CD14-positive monocyte (primary cell): ENCODE results near the gene GTF3C1. TPM values are rescaled to one million over a fixed set of nuclear protein-coding genes. Genes with fewer than 3 reads are reported as not detected.

Source experiments
- DNase-seq, 3 donors: peaks; one replicate each; pipeline ENCODE4 v3.0.0-alpha.2; 2011 to 2022
- H2AFZ ChIP-seq: 2 replicates; pipeline ENCODE4 v1.6.0; 2012; ENCODE audit warnings: mild to moderate bottlenecking, low read depth, low read length, inconsistent platforms; ENCODE audit not compliant: insufficient read depth, poor library complexity, severe bottlenecking
- H3K27ac ChIP-seq, 2 donors: 1 replicate in 1 of 2; 2 replicates in 1 of 2; pipeline ENCODE4 v1.5.1; 2012 to 2013; ENCODE audit warnings: low read length in 2 of 2, control low read depth in 1 of 2, inconsistent platforms in 1 of 2, low read depth in 1 of 2, mild to moderate bottlenecking in 1 of 2
- H3K27me3 ChIP-seq, 2 donors: one replicate each; pipeline versions ENCODE4 v1.6.0 to v1.6.1; 2011 to 2013; ENCODE audit warnings: low read length in 2 of 2; ENCODE audit not compliant: control insufficient read depth in 2 of 2, insufficient read depth in 2 of 2
- H3K36me3 ChIP-seq, 2 donors: replicated peaks in 1 of 2; 1 replicate in 1 of 2; 2 replicates in 1 of 2; pipeline versions ENCODE4 v1.5.1 to v1.6.1; 2012 to 2013; ENCODE audit warnings: low read length in 2 of 2, control low read depth in 1 of 2, inconsistent platforms in 1 of 2, mild to moderate bottlenecking in 1 of 2; ENCODE audit not compliant: insufficient read depth in 2 of 2, control insufficient read depth in 1 of 2
- H3K4me1 ChIP-seq, 2 donors: 1 replicate in 1 of 2; 2 replicates in 1 of 2; pipeline versions ENCODE4 v1.5.1 to v1.6.1; 2012 to 2013; ENCODE audit warnings: low read length in 2 of 2, control low read depth in 1 of 2, inconsistent platforms in 1 of 2, mild to moderate bottlenecking in 1 of 2, moderate library complexity in 1 of 2; ENCODE audit not compliant: insufficient read depth in 2 of 2, control insufficient read depth in 1 of 2
- H3K4me2 ChIP-seq: replicated peaks from 2 replicates; pipeline ENCODE3; 2012; ENCODE audit warnings: low read length, moderate library complexity, mild to moderate bottlenecking; ENCODE audit not compliant: poor library complexity, severe bottlenecking; ENCODE audit errors: extremely low read depth
- H3K4me3 ChIP-seq, 3 experiments: fragments of 200-600 bp in 1 of 3; sonication (generic) in 1 of 3; replicated peaks in 1 of 3; 1 replicate in 2 of 3; 2 replicates in 1 of 3; pipeline ENCODE4 v1.5.1; 2011 to 2013; ENCODE audit warnings: low read length in 3 of 3, mild to moderate bottlenecking in 3 of 3, control low read depth in 2 of 3, low read depth in 2 of 3, inconsistent platforms in 1 of 3, moderate library complexity in 1 of 3
- H3K79me2 ChIP-seq: 2 replicates; pipeline ENCODE4 v1.6.0; 2012; ENCODE audit warnings: mild to moderate bottlenecking, control low read depth, inconsistent platforms, low read length, moderate library complexity; ENCODE audit not compliant: insufficient read depth
- H3K9ac ChIP-seq: 2 replicates; pipeline ENCODE4 v1.6.0; 2017; ENCODE audit warnings: low read length, mild to moderate bottlenecking; ENCODE audit not compliant: insufficient read depth, poor library complexity, severe bottlenecking
- H3K9me3 ChIP-seq, 2 donors: replicated peaks in 1 of 2; 1 replicate in 1 of 2; 2 replicates in 1 of 2; pipeline versions ENCODE4 v1.5.1 to v1.6.1; 2012 to 2013; ENCODE audit warnings: low read length in 2 of 2, control low read depth in 1 of 2; ENCODE audit not compliant: control insufficient read depth in 1 of 2, insufficient read depth in 1 of 2
- H4K20me1 ChIP-seq: 2 replicates; pipeline ENCODE4 v1.6.0; 2012; ENCODE audit warnings: mild to moderate bottlenecking, low read length, control low read depth, moderate library complexity; ENCODE audit not compliant: insufficient read depth
- H3K27ac Mint-ChIP-seq, 7 donors: one replicate each; pipeline ENCODE4 v1.8.0; 2020; ENCODE audit warnings: mild to moderate bottlenecking in 7 of 7, mixed read lengths in 7 of 7, moderate library complexity in 6 of 7, inconsistent platforms in 2 of 7
- H3K27me3 Mint-ChIP-seq, 3 donors: one replicate each; pipeline ENCODE4 v1.8.0; 2021 to 2022; ENCODE audit warnings: low read depth in 3 of 3, mild to moderate bottlenecking in 3 of 3, mixed read lengths in 3 of 3, moderate library complexity in 3 of 3, inconsistent platforms in 1 of 3
- H3K36me3 Mint-ChIP-seq, 2 donors: one replicate each; pipeline ENCODE4 v1.8.0; 2020; ENCODE audit warnings: mixed read lengths in 2 of 2, inconsistent platforms in 1 of 2, mild to moderate bottlenecking in 1 of 2
- H3K4me1 Mint-ChIP-seq: one replicate; pipeline ENCODE4 v1.8.0; 2020; ENCODE audit warnings: mild to moderate bottlenecking, mixed read lengths
- H3K4me3 Mint-ChIP-seq, 2 donors: one replicate each; pipeline ENCODE4 v1.8.0; 2020; ENCODE audit warnings: mild to moderate bottlenecking in 2 of 2, mixed read lengths in 2 of 2, moderate library complexity in 1 of 2
- H3K9me3 Mint-ChIP-seq, 7 donors: one replicate each; pipeline ENCODE4 v1.8.0; 2020 to 2022; ENCODE audit warnings: mixed read lengths in 7 of 7, mild to moderate bottlenecking in 6 of 7, moderate library complexity in 6 of 7, inconsistent platforms in 2 of 7
- CTCF ChIP-seq: fragments of 200-600 bp; IDR thresholded peaks from one replicate; pipeline ENCODE4 v1.8.0; 2022; ENCODE audit warnings: antibody characterized with exemption, mild to moderate bottlenecking
- WGBS: methylation state at CpG from one replicate; pipeline ENCODE4 v1.1.5; 2013; ENCODE audit warnings: missing lambda C conversion rate; ENCODE audit not compliant: insufficient coverage; 5-methylcytosine and 5-hydroxymethylcytosine counted together
- intact Hi-C, 2 donors: fragments of 100-400 bp; cut with micrococcal nuclease; formaldehyde crosslinking; loops; one replicate each; pipeline versions ENCODE4 v1.15.0 to v1.15.1; 2023
- polyA plus RNA-seq, 3 donors: library from polyadenylated mRNA; depleted of rRNA in 1 of 3; unstranded in 2 of 3; stranded (reverse) in 1 of 3; fragments of 300-500 nt in 2 of 3; fragments of >200 nt in 1 of 3; fragmentation: Illumina TruSeq in 2 of 3; gene quantifications; 1 replicate in 2 of 3; 2 replicates in 1 of 3; pipeline ENCODE4 v1.2.3, GENCODE V29; 2012 to 2021

Gene GTF3C1
- polyA plus RNA-seq, 3 donors = 7.0 to 22.0 (median 12.8) TPM

- no peak for TF ChIP-seq CTCF
- H3K4me3 Mint-ChIP-seq = no peak overlapping the region
- no peak for DNase-seq
- peak overlapping the region in 1 of 7 donors; percentile 61 for H3K27ac Mint-ChIP-seq
- peaks cover 0 to 2% (median 0%) of the 10 kb centered on the region in 7 donors for H3K9me3 Mint-ChIP-seq
- Histone ChIP-seq H3K36me3 (peaks cover 97 to 100% of the 10 kb centered on the region in 2 donors), H4K20me1 (no peaks in the 10 kb centered on the region), H3K9ac (no peak overlapping the region), H3K4me2 (no peak overlapping the region), H3K27ac (no peak overlapping the region), H3K4me1 (no peaks in the 10 kb centered on the region), H3K9me3 (no peaks in the 10 kb centered on the region), H2AFZ (no peak overlapping the region), H3K4me3 (no peak overlapping the region), H3K27me3 (no peaks in the 10 kb centered on the region), H3K79me2 (no peaks in the 10 kb centered on the region)
- intact Hi-C loops = no loop called here
- no peaks in the 10 kb centered on the region for H3K27me3 Mint-ChIP-seq
- no CpG with 5 or more reads among the region's 3 CpGs for WGBS
- H3K4me1 Mint-ChIP-seq = no peaks in the 10 kb centered on the region
- peaks cover 89 to 100% of the 10 kb centered on the region in 2 donors for H3K36me3 Mint-ChIP-seq
These were observed 63.0 kb downstream of the GTF3C1 start for GRCh38 chr16:27486760-27487159.

- H3K36me3 Mint-ChIP-seq = peaks cover 89 to 100% of the 10 kb centered on the region in 2 donors
- 100% methylated on average over 4 of the region's 8 CpGs for WGBS
- no peaks in the 10 kb centered on the region for H3K27me3 ChIP-seq
- no peak overlapping the region for H3K27ac Mint-ChIP-seq
- no peaks in the 10 kb centered on the region for H3K9me3 ChIP-seq
- no peak overlapping the region for H3K27ac ChIP-seq
- no peak for TF ChIP-seq CTCF
- no peaks in the 10 kb centered on the region for H3K79me2 ChIP-seq
- H4K20me1 ChIP-seq = no peaks in the 10 kb centered on the region
- no peaks in the 10 kb centered on the region for H3K27me3 Mint-ChIP-seq
- no peak overlapping the region for H2AFZ ChIP-seq
- no peaks in the 10 kb centered on the region for H3K4me1 ChIP-seq
- H3K4me3 Mint-ChIP-seq = no peak overlapping the region
- no peaks in the 10 kb centered on the region for H3K4me1 Mint-ChIP-seq
- intact Hi-C loops = no loop called here
- peaks cover 0 to 2% (median 0%) of the 10 kb centered on the region in 7 donors for H3K9me3 Mint-ChIP-seq
- no peak overlapping the region for H3K4me3 ChIP-seq
- no peak for DNase-seq
- no peak overlapping the region for H3K4me2 ChIP-seq
- no peak overlapping the region for H3K9ac ChIP-seq
- H3K36me3 ChIP-seq = peaks cover 97 to 100% of the 10 kb centered on the region in 2 donors
These were observed 63.4 kb downstream of the GTF3C1 start for GRCh38 chr16:27486344-27486743.
